ENCODE measurements around the gene NPAS3.

DNA sequence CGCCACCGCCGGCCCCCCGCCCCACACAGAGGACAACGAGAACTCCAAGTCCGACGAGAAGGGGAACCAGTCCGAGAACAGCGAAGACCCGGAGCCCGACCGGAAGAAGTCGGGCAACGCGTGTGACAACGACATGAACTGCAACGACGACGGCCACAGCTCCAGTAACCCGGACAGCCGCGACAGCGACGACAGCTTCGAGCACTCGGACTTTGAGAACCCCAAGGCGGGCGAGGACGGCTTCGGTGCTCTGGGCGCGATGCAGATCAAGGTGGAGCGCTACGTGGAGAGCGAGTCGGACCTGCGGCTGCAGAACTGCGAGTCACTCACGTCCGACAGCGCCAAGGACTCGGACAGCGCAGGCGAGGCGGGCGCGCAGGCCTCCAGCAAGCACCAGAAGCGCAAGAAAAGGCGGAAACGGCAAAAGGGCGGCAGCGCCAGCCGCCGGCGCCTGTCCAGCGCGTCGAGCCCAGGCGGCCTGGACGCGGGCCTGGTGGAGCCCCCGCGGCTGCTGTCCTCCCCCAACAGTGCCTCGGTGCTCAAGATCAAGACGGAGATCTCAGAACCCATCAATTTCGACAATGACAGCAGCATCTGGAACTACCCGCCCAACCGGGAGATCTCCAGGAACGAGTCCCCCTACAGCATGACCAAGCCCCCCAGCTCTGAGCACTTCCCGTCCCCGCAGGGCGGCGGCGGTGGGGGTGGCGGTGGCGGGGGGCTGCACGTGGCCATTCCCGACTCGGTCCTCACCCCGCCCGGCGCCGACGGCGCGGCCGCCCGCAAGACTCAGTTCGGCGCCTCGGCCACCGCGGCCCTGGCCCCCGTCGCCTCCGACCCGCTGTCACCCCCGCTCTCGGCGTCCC lies 861.3 kb downstream of the NPAS3 start:
- TF ChIP-seq TAF1 (IDR thresholded peaks at IDR 0.05; ENCODE audit: borderline replicate concordance, insufficient read depth, low read length): no peak
- TF ChIP-seq POLR2AphosphoS5 (IDR thresholded peaks at IDR 0.05; ENCODE audit: low read depth, low read length): no peak

Data from PFSK-1 (cell line).